TTC549 (cell line): ENCODE measurements around the gene PTP4A2.

Experiments used
- FAIRE-seq: peaks from 2 replicates; lab custom pipeline; 2012; peaks lifted over from hg19 to GRCh38; lab: Jason Lieb, UNC

PTP4A2 gene

DNA sequence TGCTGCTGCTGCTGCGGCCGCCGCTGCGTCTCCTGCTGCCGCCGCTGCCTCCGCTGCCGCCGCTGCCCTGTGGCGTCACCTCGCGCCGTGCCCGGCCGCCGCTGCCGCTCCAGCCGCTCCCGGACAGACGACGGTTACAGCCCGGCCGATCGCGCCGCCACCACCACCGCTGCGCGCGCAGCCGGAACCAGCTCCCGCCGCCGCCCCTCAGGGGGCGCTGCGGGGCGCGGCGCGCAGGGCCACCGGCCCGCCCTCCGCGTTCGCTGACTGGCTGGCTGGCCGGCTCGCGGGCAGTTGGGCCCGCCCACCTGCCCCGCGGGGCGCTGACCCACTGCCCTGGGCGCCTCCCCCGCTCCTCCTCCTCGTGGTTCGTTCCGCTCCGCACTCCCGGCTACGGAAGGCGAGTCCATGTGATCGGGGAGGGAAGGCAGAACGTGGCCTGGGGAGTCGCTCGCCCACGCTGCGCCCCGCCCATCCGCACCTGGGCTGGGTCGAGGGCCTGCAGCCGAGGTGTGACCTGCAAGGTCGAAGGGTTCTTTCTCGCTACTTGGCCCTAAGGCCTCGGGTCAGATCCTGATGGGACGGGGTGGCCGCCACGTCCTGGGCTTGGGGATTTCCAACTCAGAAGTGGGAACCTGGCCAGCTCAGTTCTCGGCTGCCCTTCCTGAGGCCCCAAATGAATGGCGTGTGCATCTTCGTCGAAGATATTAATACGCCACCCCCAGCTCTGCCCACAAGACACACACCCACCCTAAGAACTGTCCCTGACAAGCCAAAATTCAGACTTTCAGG is at the start of gene PTP4A2:
Gene PTP4A2, minus strand, starts transcription at position 185 of the 792 bp plus-strand sequence. CDS start 19,303 bp downstream, outside the sequence.
- FAIRE-seq: no peak

DNA sequence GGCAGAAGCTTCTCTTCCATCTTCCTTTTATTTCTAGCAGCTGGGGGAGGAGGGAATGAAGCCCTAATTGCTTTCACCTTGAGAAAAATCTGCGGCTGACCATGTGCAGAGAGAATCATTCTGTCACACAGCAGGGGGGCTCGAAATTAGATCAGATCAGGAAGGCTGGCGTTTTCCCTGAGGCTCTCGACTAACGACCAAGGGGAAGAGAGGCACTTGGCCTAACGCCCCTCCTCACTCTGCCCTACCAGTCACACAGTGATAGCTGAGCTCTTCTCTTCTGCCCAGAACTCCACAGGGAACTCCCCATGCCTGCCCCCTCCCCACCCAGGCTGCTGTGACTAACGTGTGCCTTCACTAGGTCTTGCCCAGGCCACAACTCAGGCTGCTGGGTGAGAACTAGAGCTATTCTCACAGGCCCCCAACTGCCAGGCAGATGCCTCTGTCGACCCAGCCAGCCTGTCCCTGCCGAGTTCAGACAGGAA is 49.0 kb upstream of the PTP4A2 start:
- no peak for FAIRE-seq

DNA sequence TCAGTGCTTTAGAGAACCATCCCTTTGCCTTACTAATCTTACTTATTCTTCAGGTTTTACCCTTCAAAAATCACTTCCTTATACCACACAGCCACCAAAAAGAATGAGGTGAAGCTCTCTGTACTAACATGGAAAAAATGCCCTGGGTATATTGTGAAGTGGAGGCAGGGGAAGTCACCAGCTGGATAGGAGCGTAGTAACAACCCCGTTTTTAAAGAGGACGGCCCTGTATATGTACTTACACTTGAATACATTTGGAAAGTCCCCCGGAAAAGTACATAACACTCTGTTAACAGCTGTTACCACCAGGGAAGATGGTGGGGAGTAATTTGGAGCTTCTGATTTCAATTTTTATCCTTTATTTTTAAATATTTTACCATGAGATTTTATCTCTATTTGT is 47.3 kb upstream of the PTP4A2 start:
- no peak for FAIRE-seq

DNA sequence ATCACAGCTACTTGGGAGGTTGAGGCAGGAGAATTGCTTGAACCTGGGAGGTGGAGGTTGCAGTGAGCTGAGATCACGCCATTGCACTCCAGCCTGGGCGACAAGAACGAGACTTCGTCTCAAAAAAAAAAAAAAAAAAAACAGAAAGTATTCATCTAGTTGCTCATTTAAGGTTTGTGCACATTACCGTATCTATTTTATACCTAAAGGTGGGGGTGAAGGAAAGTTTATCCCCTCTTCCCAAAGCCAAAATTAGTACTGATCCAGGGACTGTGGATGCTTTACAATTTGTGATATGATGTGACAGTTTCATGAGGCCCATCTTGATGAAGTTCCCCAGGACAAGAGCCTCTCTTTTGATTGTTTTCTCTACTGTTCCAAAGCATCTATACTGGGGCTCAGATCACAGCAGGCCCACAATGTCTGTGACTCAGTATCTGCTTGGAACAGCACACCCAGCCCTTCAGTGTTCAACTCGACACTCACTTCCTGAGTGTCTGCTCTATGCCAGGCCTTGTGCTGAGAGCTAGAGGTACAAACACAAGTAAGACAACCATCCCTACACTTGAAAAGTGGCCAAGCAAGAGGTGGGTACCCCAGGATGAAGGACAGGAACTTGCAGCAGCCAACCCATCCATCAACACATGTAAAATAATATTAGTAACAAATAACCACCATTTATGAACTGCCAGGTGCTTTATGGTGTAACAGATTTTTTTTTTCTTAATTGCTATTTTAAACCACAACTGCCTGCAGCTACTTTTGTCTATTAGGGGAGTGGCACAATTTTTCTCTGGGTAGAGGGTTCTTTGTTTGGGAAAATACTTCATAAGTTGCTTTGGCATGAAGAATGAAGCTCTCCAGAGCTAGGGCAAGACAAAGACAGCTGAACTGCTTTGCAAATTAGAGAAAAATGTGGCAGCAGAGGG is 46.5 kb upstream of the PTP4A2 start:
- FAIRE-seq: no peak

DNA sequence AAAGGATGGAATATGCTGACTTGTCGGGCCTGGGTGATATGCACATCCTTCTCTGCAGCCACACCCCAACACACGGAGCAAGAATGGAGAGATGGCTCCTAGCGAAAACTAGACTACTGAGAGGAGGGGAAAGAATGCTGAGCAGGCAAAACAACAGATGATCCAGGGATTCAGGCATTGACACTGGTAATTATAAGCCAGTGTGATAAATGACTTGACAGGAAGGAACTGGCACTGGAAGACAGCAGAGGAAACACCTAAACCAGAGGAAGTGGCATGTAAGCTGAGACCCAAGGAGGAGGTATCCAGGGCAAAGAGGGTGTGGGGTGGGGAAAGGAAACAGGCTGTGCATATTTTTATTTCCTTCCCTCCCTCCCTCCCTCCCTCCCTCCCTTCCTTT is 43.8 kb upstream of the PTP4A2 start:
- no peak for FAIRE-seq

DNA sequence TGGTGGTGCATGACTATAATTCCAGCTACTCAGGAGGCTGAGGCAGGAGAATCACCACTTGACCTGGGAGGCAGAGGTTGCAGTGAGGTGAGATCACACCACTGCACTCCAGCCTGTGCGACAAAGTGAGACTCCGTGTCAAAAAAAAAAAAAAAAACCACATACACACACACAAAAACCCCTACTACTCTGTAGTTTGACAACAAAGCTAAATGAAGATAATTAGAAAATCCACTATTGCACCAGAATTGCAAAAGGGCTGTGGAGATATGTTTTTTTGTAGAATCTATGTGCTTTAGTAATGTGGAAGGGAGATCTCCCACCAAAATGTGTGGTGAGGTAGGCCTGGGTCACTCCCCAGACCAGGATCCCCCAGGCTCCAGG is 43.3 kb upstream of the PTP4A2 start:
- FAIRE-seq: no peak

DNA sequence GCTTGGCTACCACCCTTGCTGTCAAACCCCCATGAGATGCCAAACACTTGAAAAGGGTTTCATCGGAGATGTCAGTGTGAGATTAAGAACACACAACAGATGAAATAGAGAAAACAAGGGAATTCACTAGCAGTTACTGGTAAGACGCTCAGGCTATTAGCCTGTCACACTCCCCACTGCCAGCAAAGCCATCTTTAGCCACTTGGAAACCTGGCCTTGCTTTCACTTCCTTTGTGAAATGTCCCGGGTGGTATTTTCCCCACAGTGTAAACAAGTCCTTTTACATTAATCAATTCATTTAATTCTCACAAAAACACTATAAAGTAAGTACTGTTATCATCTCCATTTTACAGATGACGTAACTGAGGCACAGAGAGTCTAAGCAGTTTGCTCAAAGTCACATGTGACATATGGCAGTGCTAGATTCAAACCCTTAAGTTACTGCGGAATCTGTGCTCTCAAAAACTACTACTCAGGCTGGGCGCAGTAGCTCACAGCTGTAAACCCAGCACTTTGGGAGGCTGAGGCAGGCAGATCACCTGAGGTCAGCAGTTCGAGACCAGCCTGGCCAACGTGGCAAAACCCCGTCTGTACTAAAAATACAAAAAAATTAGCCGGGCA is 42.8 kb upstream of the PTP4A2 start:
- no peak for FAIRE-seq

DNA sequence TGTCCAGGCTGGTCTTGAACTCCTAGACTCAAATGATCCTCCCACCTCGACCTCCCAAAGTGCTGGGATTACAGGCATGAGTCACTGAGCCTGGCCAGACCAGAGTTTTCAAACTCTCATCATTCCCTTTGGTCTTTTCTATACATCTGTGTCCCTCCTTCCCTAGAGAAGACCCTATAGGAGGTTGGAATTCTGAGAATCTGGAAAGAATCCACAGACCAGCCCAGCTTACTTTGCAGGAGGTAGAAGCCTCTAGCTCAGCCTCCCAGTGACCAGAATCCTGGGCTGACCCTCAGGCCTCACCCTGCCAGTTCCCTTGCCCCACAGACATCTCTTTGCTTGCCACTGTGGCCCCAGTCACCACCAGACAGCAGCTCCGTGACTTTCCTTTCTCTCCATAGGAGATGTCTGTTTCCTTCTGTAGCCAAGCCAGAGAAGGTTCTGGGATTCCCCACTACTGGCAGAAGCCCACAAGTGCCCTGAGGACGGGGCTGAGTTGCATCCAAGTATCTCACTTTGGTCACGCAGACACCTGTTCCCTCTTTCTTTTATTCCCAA is 40.8 kb upstream of the PTP4A2 start:
- FAIRE-seq: no peak

DNA sequence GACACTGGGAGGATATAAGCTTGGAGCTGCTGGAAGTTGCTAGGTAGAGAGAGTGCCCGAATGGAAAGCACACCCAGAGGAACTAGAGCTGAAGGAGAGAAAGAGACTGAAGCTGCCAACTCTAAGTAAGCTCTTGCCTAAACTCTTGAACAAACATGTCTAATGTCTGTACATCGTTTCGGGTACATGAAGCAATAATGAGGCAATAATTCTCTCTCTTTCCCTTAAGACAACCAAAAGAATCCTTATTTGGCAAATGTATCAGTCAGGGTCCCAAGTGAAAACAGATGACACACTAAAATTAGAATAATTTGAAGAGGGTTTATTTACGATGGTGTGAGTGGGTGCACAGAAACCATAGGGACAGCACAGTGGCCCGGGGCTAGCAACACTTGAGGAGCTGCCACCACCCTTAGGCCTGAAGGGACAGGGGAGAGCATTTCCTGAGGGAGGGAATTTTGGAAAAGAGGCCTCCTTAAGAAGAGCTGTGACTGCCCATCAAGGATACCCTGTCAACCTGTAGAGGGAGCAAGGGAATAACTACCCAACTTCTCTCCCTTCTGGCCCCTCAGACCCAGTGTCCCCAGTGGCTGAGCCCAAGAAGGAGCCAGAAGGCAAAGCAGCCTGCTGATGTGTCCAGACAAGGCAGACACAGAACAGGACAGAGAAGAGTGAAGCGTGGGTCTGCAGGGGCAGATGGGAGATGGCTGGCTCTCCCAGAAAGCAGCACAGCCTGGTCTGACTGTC is 39.4 kb upstream of the PTP4A2 start:
- FAIRE-seq: no peak

DNA sequence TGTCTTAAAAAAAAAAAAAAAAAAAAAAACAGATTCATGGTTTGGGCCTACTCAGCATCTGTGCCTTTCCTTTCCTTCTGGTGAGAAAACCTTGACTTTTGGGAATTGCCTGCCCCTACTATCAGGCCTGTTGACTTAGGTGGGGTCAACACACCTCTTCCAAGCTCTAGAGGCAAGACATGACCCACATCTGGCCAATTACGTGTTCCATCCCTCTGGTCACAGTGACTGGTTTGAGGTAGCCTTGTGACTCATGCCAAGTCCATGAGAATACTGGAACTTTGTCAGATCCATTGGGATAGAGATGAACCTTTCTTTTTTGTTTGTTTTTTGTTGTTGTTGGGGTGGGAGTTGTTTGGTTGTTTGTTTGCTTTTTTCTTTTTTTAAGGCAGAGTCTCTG is 38.2 kb upstream of the PTP4A2 start:
- FAIRE-seq: no peak

DNA sequence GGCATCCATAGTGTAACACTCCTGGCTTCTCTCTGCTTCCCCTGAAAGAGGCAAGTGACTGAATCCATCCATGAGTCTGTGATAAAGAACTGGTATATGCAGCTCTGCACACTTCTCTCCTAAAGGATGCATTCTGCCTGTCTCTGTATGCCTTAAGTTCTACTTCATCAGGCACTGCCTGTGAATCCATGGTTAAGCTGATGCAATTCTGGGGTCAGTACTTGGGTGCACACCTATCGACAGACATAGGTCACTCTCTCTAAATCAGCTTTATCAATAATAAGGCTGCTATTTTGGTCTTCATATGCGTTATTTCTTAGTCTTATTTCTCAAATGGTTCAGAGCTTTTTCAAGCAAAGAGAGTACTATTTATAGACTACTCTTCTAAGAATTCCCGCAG is 32.7 kb upstream of the PTP4A2 start:
- FAIRE-seq: no peak

DNA sequence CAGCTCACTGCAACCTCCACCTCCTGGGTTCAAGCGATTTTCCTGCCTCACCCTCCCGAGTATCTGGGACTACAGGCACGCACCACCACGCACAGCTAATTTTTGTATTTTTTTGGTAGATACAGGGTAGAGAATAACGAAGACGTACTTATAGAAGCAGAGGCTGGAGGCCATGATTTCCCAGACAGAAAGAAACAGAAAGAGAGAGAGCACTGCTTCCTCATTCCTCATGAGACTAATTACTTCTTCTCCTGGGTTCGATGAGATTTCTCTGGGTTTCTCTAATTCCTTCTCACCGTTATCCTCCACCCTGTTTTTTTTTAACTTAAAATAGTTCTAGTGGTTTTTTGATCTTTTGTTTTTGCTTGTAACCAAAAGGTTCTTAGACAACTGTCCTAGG is 23.4 kb upstream of the PTP4A2 start:
- no peak for FAIRE-seq

DNA sequence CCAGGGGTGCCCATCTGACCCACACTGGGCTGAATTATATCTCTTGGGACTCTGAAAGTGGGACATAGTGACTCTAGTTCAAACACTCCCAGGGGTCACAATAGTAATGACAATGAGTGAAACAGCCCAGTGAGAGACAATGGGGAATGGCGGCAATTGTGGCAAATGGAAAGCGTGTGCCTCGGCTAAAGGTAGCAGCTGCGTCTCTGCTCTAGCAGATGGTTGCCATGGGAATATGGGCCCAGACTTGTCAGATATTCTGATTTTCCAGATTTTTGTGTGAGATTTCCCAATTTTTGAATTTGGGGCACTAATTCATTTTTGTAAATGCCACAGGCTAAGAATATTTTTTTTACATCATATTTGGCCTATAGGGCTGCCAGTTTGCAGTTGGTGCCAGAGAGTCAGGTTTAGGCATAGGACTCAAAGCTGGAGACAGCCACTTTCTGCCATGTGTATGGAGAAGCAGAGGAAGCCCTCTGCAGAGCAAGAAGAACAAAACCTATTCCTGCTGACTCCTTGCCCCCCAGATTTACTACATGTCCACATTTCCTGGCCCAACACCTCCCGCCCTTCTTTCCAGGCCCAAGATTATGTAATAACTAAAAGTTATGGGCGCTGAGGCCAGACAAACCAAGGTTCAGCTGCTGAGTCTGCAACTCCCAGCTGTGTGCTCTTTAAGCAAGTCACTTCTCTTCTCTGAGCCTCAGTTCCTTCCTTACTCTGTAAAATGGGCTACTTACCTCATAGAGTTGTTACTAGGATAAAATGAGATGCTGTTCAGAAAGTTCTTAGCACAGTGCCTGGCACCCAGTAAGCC is 21.6 kb upstream of the PTP4A2 start:
- no peak for FAIRE-seq

DNA sequence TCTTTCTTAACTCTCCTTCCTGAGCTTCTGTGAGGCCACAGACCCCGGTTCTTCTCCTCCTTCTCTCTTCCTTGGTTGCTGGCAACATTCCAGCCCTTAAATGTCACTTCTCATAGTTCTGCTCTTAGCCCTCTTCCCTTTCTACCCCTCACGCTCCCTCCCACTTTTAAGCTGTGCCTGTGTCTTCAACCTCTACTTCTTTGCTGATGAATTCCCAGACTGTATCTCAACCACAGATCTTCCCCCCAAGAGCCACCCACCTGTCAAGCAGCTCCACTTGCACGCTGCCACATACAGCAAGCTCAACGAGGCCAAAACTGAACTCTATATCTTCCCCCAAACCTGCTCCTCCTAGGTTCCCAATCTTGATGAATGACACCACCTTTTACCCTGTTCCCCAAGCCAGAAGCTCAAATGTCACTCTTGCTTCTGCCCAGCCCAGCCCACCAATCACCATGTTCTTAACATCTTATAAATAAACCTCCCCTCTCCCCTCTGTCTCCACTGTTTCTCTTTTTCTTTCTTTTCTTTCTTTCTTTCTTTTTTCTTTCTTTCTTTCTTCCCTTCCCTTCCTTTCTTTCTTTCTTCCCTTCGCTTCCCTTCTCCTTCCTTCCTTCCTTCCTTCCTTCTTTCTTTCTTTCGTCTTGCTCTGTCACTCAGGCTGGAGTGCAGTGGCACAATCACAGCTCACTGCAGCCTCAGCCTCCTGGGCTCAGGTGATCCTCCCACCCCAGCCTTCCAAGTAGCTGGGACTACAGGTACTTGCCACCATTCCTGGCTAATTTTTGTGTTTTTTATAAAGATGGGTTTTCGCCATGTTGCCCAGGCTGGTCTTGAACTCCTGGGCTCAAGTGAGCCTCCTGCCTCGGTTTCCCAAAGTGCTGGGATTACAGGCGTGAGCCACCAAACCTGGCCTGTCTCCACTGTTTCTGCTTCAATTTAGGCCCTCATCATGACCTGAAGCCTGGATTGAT is 19.8 kb upstream of the PTP4A2 start:
- FAIRE-seq: no peak

DNA sequence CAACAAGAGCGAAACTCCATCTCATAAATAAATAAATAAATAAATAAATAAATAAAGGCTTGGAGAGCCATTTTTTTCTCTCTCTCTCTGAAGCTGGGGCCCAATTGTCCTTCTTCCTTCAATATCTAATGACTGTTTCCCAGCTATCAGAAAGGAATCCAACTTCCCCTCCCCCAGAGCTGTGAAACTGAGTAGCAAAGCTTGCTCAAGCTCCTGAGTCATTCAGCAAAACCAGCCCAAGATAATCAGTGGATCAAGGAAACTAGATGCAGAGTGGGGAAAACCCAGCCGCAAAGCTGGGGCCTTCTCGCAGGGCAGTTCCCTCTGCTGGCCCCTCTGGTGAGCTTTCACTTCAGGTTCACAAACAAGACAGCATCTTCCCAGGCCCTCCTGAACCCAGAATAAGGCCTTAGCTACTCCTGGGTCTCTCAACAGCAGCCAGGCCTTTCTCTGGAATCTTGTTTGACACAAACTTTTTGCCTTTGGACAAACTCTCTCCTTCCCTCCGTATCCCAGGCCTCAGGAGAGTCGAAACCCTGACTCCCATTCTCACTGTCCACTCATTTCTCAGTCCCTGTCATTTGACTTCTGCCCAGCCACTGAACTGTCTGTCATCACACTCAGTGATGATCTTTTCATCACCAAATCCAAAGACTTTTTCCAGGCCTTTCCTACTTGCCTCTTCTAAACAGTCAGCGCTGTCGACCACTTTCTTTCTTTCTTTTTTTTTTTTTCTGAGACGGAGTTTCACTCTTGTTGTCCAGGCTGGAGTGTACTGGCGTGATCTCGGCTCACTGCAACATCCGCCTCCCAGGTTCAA is 18.0 kb upstream of the PTP4A2 start:
- FAIRE-seq: peak; percentile 71

DNA sequence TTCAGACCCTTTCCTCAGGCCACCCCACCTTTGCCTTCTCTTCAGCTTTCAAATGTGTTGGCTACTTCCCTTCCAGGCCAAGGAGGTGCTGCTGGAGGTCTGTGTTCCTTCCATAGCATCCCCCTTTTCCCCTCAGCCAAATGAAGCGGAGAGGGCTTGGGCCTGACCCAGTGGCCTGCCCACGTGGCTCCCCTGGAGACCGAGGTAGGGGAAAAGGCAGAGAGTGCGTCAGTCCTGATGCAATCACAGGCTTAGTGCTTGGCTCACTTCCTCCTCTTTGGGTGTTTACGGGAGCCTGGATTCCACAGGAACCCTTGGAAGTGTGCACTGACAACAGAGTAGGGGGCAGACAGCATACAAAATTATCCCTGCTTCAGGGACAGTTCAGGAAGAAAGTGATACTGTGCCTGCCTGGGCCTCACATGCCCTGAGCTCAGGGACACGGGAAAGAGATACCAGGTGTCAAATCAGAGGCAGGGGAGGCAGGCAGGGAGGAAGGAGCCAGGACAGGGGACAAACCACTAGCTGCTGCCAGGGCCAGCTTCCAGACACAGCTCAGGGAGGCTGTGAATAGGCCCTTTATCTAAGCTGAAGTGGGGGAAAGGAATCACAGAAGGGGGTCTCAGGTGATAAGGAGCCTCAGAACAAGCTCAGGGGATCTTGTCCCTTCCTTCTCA is 16.6 kb upstream of the PTP4A2 start:
- no peak for FAIRE-seq

DNA sequence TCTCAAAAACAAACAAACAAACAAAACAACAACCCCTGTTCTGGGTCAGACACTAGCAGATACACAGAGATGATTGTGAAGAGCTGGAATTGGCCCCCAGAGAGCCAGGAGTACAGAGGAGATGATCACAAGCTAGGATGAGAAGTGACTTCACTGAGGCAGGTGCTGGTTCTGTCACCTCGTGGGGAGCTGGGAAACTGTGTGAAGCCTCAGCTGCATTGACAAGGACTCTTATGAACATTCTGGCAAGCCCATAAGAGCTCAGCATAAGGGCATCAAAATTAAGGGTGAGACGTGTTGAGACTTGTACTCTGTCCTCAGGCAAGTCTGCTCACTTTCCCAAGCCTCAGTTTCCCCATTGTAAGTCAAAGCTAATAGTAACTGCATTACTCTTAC is 14.7 kb upstream of the PTP4A2 start:
- FAIRE-seq: no peak

DNA sequence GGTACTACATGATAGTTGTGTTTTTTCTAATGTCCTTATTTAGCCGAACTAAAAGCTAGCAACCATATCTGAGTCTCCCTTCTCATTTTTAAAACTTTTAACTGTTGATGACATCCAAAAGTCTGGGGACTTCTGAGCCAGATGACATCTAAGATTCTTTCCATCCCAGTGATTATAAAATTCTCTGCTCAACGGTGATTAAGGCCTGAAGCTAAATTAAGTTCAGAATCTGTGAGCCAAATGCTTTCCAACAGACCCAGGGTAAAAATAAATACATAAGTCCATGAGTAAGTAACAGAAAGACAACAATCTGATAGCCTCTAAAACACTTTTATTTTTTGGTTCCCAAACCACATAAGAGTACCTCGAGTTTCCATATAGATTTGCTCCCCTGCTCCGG is 13.1 kb upstream of the PTP4A2 start:
- FAIRE-seq: no peak
